ENCODE results near the gene LY6G5B.

DNA sequence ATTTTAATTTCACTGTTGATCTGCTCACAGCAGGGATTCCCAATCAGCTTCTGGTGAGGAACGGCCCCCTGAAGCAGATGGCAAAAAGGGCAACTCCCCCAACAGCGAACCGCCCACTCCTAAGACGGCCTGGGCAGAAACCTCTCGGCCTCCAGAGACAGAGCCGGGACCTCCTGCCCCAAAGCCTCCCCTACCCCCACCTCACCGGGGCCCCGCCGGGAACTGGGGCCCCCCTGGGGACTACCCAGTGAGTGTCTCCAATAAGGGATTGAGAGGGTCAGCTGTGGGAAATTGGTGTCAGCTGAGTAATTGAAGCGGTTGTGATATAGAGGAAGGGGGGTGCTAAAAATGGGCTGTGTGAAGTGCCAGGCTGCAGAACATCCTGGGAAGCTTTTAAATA lies 42.8 kb upstream of the LY6G5B start:
- TF ChIP-seq, protein P1, sequence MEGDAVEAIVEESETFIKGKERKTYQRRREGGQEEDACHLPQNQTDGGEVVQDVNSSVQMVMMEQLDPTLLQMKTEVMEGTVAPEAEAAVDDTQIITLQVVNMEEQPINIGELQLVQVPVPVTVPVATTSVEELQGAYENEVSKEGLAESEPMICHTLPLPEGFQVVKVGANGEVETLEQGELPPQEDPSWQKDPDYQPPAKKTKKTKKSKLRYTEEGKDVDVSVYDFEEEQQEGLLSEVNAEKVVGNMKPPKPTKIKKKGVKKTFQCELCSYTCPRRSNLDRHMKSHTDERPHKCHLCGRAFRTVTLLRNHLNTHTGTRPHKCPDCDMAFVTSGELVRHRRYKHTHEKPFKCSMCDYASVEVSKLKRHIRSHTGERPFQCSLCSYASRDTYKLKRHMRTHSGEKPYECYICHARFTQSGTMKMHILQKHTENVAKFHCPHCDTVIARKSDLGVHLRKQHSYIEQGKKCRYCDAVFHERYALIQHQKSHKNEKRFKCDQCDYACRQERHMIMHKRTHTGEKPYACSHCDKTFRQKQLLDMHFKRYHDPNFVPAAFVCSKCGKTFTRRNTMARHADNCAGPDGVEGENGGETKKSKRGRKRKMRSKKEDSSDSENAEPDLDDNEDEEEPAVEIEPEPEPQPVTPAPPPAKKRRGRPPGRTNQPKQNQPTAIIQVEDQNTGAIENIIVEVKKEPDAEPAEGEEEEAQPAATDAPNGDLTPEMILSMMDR (IDR thresholded peaks at IDR 0.05; ENCODE audit: low read length): no peak
- no peak for TF ChIP-seq EZH2 (optimal IDR thresholded peaks at IDR 0.05; ENCODE audit: low read depth, low read length)
- no peak for TF ChIP-seq EZH2phosphoT487 (IDR thresholded peaks at IDR 0.05; ENCODE audit: low read length)
